ENCODE results near the gene SCAMP4. TPM values are rescaled to one million over a fixed set of nuclear protein-coding genes. Genes with fewer than 3 reads are reported as not detected.

The SCAMP4 gene, protein sequence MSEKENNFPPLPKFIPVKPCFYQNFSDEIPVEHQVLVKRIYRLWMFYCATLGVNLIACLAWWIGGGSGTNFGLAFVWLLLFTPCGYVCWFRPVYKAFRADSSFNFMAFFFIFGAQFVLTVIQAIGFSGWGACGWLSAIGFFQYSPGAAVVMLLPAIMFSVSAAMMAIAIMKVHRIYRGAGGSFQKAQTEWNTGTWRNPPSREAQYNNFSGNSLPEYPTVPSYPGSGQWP
- 16.2 TPM for total RNA-seq
- long read RNA-seq, transcript SCAMP4-201 (7 exons, 2,684 nt), result major isoform, 21 of 27 reads
- long read RNA-seq, partial matches to known transcripts, result 3 of 27 reads
- long read RNA-seq, other reads (novel, unspliced or antisense), result 2 of 27 reads

DNA sequence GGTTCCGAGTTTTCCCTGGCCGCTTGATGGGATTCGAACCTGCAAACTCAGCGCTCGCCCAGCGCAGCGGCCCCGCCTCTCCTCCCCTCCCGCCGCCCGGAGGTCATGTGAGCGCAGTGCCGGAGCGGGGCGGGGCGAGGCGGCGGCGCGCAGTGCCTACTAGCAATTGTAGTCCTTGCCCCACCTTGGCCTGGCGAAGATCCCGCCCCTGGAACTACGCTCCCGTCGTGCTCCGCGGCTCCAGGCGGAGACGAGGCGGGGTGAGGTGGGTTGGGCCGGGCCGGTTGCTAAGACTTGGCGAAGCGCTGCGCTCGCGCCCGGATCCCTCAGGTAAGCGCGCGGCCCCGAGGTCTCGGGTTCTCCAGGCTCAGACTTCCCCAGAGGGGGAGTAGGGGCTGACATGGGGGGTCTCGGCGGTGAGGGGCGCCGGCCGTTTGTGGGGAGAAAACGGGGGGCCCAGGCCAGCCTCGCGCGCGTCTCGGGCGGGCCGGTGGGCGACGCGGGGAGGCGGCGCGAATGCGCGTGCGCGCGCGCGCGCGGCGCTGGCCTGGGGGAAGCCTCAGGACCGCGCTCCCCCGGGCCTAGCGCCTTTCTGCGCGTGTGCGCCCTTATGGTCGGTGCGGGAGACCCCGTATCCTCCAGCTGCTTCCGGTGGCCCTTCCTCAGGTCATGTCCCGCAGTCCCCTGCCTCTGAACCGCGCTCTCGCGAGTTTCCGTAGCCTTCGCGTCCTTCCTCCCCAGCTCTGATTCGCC lies at the start of gene SCAMP4, which contains the start of gene ADAT3:
Gene SCAMP4, plus strand, starts transcription at position 290 of the 753 bp plus-strand sequence. CDS start 9,621 bp downstream, outside the sequence.
Gene ADAT3, plus strand, starts transcription at position 290 of the 753 bp plus-strand sequence. CDS start 6,649 bp downstream, outside the sequence.
- ATAC-seq (ENCODE audit: poor library complexity) (peak; percentile 98), DNase-seq (peak; percentile 100)
- intact Hi-C loops (cut with DNase I), result no loop called here

DNA sequence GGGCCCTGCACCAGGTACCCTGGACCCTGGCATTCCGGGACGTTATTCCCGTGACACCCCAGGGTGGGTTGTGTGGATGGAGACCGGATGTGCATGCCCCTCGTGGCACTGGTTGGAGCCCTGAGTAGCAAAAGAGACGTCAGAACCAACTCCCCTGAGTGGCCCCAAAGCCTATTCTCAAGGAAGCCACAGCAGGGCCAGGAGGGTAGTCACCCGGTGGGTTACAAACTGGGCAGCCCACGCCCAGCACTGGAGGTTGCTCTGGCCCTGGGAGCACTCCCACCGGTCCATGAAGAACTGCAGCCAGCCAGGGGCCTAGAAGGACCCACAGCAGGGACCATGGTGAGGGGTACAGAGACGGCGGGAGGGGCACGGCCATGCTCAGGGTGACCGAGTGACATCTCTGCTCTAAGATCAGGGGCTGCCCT lies 49.4 kb upstream of the SCAMP4 start:
- ATAC-seq (ENCODE audit: poor library complexity) (no peak), DNase-seq (no peak)
- intact Hi-C loops (cut with DNase I), result no loop called here

DNA sequence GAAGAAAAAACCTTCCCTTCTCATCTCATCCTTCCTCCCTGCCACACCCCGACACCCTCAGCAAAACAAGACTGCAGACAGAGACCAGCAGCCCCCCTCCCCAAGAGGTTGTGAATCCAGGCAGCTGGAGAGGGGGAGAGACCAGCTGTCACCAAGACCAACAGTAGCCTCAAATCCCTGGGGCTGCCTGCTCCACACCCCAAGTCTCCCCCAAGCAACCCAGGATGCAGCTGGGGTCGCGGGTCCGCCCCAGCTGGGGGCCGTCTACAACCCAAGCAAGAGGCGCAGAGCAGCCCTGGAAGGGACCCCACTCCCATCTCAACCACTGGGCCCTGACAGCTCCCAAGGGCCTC lies 48.9 kb upstream of the SCAMP4 start:
- no peak for DNase-seq
- intact Hi-C loops (cut with DNase I), result no loop called here
- no peak for ATAC-seq (ENCODE audit: poor library complexity)

DNA sequence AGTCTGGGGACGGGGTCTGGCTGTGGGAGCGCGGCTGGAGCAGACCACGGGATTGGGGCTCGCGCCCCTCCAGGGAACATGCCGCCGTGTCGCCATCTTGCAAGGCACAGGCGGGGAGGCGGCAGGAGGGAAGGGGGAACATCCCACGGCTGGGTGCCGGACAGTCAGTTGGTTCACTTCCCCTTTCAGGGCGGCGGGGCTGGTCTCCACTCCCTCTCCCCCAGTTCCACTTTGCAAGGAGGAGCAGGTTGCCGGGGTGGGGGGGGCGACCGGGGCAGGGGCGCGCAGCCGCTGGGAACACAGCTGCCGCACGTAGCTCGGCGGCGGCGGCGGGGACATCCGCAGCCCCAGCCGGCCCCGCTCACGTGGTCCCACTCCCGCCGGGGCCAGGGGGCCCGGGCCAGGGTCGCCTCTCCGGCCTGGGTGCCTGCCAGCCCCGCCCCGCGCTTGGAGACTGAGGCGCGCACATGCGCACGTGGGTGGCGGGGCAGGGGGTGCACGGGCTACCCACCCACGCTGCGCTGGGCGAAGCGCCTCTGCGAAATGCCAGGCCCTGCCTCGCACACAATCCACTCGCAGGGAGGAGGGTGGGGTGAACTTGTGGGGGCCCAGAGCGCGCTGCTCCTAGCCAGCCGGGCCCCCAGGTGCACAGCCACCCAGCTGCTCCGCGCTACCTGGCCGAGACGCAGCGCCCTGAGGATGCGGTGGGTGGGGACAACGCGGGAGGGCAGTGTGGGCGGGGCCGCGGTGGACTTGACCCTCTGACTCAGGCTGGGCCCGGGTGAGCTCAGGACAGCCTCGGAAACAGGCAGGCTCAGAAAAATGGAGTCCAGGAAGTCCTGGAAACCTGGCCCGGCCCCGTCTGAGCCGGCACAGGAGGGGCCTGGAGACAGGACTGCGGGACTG lies 48.2 kb upstream of the SCAMP4 start:
- intact Hi-C loops (cut with DNase I), result no loop called here

DNA sequence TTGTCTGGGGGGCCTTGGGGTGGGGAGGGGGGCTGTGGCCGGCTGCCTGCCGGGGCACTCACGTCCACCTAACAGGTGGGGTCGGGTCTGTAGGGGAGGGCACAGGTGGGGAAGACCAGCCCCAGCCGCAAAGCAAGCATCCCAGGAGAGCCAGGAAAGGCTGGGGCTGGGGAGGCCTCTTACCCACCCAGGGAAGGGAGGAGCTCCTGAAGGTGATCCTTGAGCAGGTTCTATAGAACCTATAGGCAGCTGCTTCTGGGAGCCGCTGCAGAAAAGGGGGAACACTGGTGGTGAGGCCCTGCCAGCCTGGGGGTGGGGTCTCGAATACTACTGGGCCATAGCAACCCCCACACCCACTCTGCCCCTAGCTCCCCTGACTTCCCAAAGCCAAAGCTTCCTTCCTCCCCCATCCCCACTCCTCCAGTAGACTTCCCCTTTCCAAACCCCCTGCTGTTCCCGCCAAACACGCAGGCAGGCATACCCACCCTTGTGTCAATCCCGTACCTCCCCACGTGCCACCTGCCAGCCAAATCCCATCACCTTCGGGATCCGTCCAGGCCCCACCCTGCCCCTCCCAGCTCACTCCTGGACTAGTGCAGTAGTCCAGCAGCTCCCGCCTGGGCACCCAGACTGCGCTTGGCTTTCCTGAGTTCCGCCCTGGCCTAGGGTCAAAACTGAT lies 47.4 kb upstream of the SCAMP4 start:
- DNase-seq (no peak), ATAC-seq (ENCODE audit: poor library complexity) (no peak)

More for the DNA sequence above, 48.2 kb upstream of the SCAMP4 start:
- peak; percentile 27 for ATAC-seq (ENCODE audit: poor library complexity)
- peak; percentile 89 for DNase-seq

DNA sequence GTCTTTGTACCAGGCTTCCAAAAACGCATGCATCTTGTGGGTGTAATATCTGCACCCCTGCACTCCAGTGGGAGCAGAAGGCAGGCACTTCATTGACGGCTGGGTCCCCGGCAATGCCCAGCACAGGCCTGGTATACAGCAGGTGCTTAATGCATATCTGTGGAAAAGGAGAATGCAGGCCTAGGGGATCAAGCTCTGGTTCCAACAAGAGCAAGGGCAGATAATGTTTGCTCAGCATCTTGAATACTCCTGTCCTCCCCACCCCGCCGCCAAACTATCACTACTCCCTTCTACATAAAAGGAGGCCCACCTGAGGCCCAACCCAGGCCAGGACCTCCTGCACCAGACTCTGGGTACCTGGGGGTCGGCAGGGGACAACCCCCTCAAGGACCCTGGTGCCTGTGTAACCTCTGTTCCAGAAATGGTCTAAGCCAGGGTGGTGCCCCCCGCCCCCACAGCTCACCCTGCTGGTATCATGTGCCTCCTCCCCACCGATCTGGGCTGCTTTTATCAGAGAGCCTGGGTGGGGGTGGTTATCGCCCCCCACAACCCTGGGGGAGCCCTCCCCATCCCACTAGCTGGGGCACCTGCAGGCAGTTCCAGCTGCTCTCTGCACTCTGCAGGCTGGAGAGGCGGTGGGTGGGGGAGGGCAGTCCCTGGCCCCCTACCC lies 46.7 kb upstream of the SCAMP4 start:
- DNase-seq (no peak), ATAC-seq (ENCODE audit: poor library complexity) (no peak)
- intact Hi-C loops (cut with DNase I), result no loop called here

More for the DNA sequence above, 47.4 kb upstream of the SCAMP4 start:
- intact Hi-C loops (cut with DNase I), result no loop called here

DNA sequence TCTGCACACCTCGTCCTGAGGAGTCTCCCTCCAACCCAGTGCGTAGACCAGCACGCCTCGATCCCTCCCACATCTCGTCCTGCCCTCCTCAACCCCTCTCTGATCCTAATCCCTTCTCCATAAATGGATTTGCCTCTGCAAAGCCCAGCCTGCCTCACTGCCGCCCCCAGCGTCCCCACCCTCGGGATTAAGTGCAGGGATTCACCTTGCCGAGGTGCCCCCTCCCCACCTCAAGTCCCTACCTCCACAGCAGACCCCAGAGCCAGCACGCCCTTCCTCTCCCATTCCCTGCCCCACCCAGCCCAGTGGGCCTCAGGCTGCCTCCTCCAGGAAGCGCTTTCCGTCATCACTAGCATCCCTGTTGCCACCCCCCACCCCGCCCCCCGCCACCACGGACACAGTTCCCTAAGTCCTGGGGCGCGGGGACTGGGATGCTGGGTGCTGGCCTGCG lies 45.8 kb upstream of the SCAMP4 start:
- intact Hi-C loops (cut with DNase I), result no loop called here
- no peak for DNase-seq
- no peak for ATAC-seq (ENCODE audit: poor library complexity)

DNA sequence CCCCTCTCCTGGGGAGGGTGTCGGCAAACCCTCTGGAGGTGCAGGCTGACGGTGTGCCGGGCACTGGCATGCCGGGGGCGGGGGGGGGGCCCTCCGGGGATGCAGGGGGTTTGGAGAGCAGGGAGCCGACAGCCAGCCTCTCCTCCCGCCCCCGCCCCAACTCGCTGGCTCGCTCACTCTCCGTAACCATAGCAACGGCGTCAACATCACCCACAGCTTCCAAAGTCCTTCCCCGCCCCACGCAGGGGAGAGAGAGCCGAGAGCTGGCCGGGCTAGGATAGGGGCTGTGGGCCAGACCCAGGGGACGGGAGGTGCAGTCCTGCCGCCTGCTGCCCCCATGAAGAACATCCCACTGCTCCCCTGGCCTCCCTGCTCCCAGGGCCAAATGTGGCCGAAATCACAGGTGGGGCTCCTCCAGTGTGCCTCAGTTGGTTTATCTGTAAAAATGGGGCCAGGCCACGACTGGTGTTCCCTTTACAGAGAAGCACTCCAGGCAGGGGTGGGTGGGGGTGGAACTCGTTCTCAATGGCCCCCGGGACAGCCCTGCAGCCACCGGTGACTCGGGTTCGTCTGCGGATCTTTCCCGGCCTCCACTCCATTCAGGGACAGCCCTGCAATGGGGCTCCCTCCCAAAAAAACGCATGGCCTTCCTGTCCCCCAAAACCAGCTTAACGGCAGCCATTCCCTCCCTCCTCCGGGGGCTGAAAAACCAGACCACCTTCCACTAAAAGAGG lies 45.0 kb upstream of the SCAMP4 start:
- no peak for ATAC-seq (ENCODE audit: poor library complexity)
- peak; percentile 71 for DNase-seq
- intact Hi-C loops (cut with DNase I), result no loop called here

DNA sequence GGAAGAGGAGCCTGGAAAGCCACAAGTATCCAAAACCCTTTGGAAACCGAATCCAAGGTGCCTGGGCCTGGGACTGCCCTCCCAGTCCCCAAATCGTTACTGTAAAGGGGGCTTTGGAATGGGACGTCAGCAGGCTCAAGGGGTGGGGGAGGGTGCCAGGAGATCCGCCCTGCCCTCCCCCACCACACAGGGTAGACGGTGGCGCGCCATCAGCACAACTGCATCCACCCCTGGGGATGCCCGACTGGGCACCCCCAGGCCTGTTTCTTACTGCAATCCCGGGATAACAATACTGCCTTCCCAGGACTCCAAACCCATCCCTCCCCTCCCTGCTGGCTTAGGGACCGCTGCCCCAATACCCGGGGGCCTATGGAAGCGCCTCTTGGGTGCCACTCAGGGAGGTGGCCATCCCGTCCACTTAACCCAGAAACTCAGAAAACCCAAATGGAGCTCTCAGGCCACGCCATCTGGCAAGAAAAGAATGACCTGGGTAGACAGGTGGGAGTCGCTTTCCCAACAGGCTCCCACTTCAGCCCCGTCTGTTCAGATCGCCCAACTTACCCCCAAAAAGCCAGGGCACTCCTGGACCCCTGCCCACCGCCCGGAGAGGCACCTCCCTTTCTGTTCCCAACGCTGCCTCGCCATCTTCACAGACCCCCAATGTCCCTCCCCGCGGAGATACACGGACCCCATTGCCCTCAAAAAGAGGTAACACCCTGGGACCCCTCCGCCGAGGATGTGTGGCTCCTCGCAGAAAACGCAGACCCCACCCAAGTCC lies 44.2 kb upstream of the SCAMP4 start:
- ATAC-seq (ENCODE audit: poor library complexity), result no peak
- no peak for DNase-seq
- intact Hi-C loops (cut with DNase I), result no loop called here

DNA sequence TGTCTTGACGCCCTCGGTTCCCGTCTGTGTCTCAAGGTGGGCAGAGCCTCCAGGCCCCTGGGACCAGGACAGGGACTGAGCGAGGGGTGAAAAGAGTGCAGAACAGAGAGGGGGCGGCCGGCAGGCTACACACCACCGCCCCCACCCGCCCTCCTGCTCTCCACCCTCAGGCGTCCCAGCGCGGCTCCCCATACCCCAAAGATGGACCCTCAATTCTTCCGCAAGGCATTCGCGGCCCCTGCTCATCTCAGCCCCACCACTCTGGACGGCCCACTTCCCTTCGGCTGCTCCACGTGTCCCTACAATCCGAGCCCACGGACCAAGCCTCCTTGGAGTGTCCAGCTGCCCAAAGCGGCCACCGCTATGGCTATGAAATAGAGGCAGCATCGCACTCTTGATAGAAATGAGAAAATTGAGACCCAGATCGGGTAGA lies 43.6 kb upstream of the SCAMP4 start:
- ATAC-seq (ENCODE audit: poor library complexity), result no peak
- DNase-seq, result no peak
- intact Hi-C loops (cut with DNase I), result no loop called here

DNA sequence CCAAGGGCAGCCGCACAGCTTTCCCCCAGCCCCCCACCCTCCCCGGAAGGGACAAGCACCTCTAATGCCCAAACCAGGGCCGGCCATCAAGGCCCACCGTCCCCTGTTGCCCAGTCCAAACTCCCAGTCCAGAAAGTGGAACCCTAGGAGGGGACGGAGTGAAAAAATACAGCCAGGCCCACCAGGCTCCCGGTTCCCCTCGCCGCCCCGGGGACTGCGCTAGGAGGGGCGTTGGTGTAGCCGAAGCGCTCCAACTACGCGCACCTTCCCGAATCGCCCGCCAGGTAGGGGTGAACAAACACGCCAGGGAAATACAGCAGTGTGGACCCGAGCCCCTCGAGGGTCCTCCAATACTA lies 43.2 kb upstream of the SCAMP4 start:
- no peak for DNase-seq
- intact Hi-C loops (cut with DNase I), result no loop called here
- ATAC-seq (ENCODE audit: poor library complexity), result no peak

DNA sequence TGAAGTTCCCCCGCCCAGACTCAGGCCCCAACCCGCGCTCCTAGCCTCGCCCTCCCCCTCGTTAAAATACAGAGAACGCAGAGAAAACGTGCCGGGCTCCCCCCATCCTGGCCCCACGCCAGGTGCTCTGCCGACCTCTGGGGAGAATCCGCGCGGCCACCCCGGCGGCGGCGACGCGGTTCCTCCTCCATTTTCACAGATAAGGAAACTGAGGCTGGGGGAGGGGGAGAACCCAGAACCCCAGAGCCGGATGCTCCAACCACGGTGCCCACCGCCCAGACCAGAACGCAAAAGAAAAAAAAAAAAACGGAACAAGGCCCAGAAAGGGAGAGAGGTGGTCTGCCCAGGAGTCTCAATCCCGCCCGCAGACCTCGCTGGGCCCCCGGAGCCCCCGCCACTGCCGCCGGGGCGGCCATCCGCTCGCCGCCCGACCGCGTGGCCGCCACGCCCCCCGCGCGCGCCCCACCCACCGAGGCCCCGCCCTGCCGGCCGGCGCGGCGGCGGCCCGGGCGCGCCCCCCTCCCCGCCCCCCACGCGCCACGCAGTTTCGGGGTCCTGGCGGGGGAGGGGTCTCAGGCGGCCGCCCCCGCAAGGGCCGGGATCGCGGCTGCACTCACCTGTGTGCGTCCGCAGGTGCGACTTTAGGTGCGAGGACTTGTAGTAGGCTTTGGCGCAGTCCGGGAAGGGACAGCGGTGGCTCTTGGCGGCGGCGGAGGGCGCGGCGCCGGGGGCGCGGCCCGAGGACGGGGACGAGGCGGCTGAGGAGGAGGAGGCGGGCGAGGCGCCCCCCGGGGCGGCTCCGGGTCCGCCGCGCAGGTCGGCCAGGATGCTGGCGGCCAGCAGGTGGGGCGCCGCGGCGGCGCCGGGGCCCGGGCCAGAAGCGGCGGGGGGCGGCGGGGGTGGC lies 42.5 kb upstream of the SCAMP4 start:
- ATAC-seq (ENCODE audit: poor library complexity) (no peak), DNase-seq (no peak)
- intact Hi-C loops (cut with DNase I), result no loop called here

DNA sequence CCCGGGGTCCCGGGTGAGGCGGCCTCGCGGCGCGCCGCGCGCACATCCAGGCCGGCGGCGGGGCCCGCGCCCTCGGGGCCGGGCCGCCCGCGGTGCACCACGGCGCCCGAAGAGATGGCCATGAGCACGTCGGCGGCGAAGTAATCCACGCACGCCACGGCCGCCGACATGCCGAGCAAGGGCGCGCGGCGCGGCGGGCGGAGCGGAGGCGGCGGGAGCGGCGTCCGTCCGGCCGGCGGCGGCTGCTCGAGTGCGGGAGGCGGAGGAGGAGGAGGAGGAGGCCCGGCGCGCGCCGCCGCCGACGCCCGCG lies 41.9 kb upstream of the SCAMP4 start, which contains the start of gene KLF16:
Gene KLF16, minus strand, starts transcription at position 252 of the 310 bp plus-strand sequence. Its CDS starts 82 bp downstream, at position 170.
- no peak for DNase-seq
- intact Hi-C loops (cut with DNase I), result no loop called here
- no peak for ATAC-seq (ENCODE audit: poor library complexity)

DNA sequence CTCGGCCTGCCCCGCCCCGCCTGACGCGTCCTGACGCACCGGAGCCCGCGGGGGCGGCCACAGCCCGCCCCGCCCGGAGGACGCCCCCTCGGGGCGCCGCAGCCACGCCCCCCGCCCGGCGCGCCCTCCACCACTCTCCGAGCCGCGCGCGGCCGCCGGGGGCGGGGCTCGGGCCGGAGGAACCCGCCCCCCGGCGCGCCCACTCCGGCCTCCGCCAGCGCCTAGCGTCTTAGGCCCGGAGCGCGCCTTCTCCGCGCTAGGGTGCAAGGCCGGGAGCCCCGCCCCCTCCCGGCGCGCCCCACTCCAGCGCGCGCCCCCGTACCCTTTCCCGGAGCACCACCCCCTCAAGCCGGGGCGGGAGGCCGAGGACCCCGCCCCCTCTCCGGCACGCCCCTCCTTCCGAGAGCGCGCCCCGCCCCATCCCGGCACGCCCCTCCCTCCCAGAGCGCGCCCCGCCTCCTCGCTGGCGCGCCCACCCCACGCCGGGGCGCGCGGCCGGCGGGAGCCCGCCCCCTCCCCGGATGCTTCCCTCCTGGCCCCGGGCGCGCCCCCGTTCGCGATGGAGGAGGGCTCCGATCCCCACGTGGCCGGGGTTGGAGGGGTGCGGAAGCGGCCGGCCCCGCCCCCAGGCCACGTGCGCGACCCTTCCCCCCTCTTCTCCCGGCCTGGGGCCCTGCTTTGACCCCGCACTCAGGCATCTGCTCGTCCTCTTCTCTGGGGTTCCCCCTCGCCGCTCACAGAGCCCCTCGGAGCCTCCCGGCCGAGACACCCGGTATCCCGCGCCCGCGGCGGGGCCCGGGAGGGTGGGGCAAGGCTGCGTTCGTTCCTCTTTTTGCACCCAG lies 41.3 kb upstream of the SCAMP4 start:
- intact Hi-C loops (cut with DNase I), result no loop called here
- ATAC-seq (ENCODE audit: poor library complexity) (peak; percentile 87), DNase-seq (peak; percentile 93)

Data from Right ventricle myocardium superior (tissue), 1 donor.